ENCODE measurements around the gene ITGAX.

Gene ITGAX

GRCh38 chr16:31350275-31351005 lies 4.5 kb upstream of the ITGAX start:
- DNase-seq = no peak

DNA sequence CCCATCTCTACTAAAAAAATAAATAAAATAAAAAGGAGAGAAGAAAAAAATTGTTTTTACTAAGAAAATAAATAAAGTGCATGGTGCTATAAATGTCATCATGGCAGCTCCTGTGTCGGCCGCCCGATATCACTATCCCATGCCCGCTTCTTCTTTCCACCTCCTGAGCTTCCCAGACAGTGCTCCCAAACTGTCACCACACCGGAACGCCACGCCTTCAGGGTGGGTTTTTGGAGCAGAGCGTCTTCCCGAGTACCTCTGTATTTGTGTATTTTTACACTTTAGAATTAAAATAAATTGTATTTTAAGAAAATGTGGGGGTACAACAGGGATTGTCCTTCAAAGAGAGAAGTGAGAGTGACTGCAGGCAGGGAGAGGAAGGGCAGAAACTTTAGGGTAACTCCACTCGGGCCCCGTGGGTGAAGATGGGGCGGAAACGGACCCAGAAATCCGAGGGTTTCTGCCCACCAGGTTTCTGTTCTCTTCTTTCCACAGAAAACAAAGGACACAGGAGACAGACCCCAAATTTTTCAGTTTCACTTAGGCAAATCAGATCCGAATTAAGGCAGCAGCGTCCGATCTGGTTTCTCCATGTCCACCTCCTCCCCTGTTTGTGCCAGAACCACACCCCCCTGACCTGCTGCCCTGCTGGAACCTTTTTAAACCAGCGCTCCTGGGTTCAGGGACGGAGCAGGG lies 3.6 kb upstream of the ITGAX start:
- DNase-seq = no peak

DNA sequence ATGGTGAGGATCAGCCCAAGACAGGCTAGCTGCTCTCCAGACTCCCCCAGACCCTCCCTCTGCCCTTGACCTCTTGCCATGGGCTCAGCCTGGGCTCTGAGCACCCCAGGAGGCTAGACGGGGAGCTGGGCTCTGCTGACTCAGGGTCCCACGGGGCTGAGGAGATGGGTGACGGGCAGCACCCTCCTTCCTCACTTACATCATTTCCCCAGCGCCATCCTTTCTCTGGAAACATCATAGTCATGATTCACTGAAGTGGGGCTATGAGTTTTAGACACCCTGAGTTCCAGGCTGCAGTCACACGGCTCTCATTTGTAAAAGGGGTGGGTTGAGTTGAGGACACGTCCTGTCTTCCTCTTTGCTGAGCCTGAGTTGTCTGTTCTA lies 3.0 kb upstream of the ITGAX start:
- peak; percentile 38 for DNase-seq

- no peak for DNase-seq
Observed at GRCh38 chr16:31352376-31353115, 2.4 kb upstream of the ITGAX start.

- DNase-seq = no peak
Observed at GRCh38 chr16:31355431-31356100, 590 bp downstream of the ITGAX start.

- no peak for DNase-seq
Observed at GRCh38 chr16:31356566-31357323, 1.8 kb downstream of the ITGAX start.

- DNase-seq = no peak
Observed at GRCh38 chr16:31357324-31358109, 2.5 kb downstream of the ITGAX start.

DNA sequence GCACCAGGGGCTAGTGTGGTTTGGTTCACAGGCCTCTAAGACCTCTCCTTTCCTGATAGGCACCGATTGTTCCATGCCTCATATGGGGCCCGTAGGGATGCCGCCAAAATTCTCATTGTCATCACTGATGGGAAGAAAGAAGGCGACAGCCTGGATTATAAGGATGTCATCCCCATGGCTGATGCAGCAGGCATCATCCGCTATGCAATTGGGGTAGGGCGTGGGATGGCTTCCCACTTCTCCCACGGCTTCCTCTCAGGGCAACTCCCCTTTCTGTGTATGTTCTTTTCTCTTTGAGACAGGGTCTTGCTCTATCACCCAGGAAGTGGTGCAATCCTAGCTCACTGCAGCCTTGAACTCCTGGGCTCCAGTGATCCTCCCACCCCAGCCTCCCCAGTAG lies 5.3 kb downstream of the ITGAX start:
- no peak for DNase-seq

- no peak for DNase-seq
Observed at GRCh38 chr16:31361201-31362110, 6.5 kb downstream of the ITGAX start.

GRCh38 chr16:31362476-31363405 lies 7.8 kb downstream of the ITGAX start:
- no peak for DNase-seq

DNA sequence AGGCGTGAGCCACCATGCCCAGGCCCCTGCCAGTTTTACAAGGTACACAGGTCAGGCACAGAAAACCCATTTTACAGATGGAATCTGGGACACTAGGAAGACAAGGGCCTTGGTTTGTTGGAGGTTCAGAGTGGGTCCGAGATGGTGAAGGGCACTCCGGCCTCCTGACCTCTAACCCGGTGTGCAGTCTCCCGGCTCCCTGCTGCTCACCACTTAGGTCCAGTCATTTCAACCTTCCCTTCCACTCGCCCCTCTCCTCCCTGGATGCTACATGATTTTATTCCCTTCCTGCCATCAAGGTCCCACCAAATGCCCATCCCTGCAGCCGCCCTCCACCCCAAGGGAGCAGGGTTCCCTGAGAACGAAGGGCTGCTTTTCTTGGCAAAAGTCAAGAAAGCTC lies 8.7 kb downstream of the ITGAX start:
- DNase-seq = no peak

DNA sequence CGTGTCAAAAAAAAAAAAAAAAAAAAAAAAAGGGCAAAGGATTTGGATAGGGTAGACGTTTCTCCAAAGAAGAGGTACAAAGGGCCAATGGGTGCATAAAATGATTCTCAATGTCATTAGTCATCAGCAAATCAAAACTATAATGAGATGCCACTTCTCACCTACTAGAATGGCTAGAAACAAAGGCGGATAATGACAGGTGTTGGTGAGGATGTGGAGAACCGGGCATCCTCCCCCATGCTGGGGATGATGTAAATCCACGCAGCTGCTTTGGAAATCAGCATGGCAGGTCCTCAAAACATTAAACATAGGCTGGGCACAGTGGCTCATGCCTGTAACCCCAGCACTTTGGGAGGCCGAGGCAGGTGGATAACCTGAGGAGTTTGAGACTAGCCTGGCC lies 9.4 kb downstream of the ITGAX start:
- no peak for DNase-seq

GRCh38 chr16:31365131-31365865 lies 10.3 kb downstream of the ITGAX start:
- DNase-seq = no peak

DNA sequence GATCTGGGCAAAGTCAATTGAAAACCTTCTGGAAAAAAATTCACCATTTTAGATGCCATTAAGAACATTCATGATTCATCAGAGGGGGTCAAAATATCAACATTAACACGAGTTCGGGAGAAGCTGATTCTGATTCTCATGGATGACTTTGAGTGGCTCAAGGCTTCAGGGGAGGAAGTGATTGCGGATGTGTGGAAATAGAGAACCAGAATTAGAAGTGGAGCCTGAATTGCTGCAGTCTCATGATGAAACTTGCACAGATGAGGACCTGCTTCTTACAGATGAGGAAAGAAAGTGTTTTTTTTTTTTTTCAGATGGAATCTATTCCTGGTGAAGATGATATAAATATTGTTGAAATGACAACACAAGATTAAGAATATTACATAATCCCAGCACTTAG lies 12.9 kb downstream of the ITGAX start:
- DNase-seq = no peak

DNA sequence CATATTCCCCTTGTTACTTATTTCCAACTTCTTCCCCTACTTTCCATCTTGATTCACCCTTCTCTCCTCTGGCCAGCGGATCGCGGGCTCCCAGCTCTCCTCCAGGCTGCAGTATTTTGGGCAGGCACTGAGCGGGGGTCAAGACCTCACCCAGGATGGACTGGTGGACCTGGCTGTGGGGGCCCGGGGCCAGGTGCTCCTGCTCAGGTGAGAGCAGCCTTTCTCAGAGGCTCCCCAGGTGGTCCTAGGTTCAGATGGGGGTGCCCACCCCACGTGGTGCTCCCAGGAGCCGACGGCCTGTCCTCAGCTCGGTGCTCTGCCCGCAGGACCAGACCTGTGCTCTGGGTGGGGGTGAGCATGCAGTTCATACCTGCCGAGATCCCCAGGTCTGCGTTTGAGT lies 16.0 kb downstream of the ITGAX start:
- no peak for DNase-seq

DNA sequence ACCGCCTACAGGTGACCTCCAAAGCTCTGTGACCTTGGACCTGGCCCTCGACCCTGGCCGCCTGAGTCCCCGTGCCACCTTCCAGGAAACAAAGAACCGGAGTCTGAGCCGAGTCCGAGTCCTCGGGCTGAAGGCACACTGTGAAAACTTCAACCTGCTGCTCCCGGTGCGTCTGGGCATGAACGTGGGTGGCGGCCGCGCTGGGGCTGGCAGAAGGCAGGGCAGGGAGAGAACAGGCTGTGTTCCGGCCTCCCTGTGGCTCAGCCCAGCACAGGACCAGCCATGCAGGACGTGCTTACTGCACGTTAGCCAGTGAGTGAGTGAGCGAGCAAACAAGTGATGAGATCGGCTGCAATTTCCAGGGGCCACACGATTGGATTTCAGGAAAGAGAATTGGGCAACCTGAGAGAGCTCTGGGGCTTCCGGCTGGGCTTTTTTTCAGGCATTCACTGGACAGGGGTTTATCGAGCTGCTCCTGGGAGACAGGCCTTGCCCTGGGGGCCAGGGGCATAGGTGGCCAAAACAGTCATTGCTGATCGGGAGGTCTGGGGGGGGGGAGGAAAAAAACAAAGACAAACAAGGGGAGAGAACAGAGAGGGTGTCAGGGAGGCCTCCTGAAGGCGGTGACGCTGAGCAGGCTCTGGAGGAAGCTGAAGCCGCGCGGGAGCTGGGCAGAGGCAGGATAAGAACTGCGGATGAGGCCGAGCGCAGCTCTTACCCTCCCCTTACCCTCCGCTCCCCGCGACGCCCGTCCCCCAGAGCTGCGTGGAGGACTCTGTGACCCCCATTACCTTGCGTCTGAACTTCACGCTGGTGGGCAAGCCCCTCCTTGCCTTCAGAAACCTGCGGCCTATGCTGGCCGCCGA lies 16.9 kb downstream of the ITGAX start:
- DNase-seq = no peak

DNA sequence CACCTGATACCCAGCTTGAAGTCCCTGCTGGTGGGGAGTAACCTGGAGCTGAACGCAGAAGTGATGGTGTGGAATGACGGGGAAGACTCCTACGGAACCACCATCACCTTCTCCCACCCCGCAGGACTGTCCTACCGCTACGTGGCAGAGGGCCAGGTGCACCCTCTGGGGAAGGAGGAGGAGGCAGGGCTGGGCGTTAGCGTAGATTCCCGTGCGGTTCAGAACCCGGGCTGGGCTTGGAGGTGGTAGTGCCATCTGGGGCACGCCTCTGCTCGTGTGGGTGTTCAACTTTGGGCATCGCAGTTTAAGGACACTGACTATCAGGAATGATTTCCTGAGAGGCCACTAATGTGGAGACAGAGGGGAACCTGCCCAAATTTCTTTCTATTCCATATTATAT lies 18.3 kb downstream of the ITGAX start:
- no peak for DNase-seq

DNA sequence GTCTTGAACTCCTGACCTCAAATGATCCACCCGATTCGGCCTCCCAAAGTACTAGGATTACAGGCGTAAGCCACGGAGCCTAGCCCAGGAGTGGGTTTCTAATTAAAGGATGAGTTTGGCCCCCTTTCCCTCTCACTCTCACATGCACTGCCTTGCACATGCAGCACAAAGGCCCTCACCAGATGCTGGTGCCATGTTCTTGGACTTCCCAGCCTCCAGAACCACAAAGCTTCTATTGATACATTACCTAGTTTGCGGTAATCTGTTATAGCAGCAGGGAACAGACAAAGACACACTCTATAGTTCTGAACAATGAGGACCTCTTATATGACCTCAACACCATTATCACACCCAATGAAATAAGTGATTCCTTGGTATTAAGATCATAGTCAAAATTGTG lies 20.3 kb downstream of the ITGAX start:
- DNase-seq = no peak
